ENCODE results near the gene TBC1D22A. TPM values are rescaled to one million over a fixed set of nuclear protein-coding genes. Genes with fewer than 3 reads are reported as not detected.

The TBC1D22A gene
- total and polyA plus RNA-seq, 2 experiments from 2014 or later, result 9.6 to 13.3 TPM

DNA sequence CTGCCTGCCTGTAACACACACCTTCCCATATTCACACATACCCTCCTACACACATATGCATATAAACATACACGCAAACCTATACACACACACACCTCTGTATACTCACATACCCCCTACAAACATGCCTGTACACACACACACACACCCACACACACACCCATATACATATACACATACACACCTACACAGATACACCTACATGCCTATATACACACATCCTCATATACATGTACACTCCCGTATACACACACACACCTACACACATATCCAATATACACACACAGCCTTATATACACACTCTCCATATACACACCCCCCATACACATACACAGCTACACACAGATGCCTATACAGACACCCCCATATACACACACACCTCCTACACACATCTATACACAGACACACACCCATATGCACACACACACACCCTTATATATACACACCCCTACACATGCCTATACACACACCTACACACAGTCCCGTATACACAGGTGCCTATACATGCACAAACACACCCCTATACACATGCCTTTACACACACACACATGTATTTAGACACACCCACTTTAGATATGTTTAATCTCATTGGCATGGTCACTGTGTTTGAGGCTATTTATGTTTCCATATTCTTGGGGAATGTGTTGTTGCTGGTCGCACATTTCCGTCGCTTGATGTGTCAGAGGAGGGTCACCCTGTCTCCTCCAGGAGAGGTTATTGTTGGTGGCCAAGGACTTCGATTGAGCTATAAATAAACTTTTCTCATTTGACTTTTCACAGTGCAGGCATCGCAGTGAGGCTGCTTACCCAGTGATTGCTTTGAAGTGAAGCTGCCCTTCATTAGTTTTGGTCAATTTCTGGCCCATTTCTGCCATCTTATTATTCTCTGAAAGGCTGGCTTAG is 243.3 kb downstream of the TBC1D22A start:
- Histone ChIP-seq H3K79me2 (replicated peaks; ENCODE audit: insufficient read depth) (no peaks in the 10 kb centered on the region), H3K9me2 (ENCODE audit: insufficient read depth) (0 out of 2 replicates have a peak, but pooled peaks cover 3% of the 10 kb centered on the region), H3K4me3 (no peak overlapping the region), H3K27ac (ENCODE audit: low read depth) (no peak overlapping the region), H3F3A (replicated peaks; ENCODE audit: low read depth) (no peaks in the 10 kb centered on the region), H3K4me1 (ENCODE audit: insufficient read depth) (no peaks in the 10 kb centered on the region), H2AFZ (no peak overlapping the region), H3K36me3 (ENCODE audit: insufficient read depth) (no peaks in the 10 kb centered on the region), H4K20me1 (replicated peaks; ENCODE audit: insufficient read depth) (no peaks in the 10 kb centered on the region), H3K4me2 (no peak overlapping the region), H3K27me3 (ENCODE audit: insufficient read depth) (no peaks in the 10 kb centered on the region)
- Mint-ChIP-seq H3K4me3 (no peak overlapping the region), H3K27me3 (ENCODE audit: insufficient read depth, low read depth, poor library complexity) (no peaks in the 10 kb centered on the region), H3K4me1 (no peaks in the 10 kb centered on the region; the same call in 2 of the 3 replicates), H3K36me3 (ENCODE audit: low read depth) (no peaks in the 10 kb centered on the region), H3K27ac (no peak overlapping the region), H3K9me3 (no peaks in the 10 kb centered on the region)
- no peak for DNase-seq (ENCODE audit: low spot score)
- no peak for ATAC-seq
- TF ChIP-seq, protein P1, sequence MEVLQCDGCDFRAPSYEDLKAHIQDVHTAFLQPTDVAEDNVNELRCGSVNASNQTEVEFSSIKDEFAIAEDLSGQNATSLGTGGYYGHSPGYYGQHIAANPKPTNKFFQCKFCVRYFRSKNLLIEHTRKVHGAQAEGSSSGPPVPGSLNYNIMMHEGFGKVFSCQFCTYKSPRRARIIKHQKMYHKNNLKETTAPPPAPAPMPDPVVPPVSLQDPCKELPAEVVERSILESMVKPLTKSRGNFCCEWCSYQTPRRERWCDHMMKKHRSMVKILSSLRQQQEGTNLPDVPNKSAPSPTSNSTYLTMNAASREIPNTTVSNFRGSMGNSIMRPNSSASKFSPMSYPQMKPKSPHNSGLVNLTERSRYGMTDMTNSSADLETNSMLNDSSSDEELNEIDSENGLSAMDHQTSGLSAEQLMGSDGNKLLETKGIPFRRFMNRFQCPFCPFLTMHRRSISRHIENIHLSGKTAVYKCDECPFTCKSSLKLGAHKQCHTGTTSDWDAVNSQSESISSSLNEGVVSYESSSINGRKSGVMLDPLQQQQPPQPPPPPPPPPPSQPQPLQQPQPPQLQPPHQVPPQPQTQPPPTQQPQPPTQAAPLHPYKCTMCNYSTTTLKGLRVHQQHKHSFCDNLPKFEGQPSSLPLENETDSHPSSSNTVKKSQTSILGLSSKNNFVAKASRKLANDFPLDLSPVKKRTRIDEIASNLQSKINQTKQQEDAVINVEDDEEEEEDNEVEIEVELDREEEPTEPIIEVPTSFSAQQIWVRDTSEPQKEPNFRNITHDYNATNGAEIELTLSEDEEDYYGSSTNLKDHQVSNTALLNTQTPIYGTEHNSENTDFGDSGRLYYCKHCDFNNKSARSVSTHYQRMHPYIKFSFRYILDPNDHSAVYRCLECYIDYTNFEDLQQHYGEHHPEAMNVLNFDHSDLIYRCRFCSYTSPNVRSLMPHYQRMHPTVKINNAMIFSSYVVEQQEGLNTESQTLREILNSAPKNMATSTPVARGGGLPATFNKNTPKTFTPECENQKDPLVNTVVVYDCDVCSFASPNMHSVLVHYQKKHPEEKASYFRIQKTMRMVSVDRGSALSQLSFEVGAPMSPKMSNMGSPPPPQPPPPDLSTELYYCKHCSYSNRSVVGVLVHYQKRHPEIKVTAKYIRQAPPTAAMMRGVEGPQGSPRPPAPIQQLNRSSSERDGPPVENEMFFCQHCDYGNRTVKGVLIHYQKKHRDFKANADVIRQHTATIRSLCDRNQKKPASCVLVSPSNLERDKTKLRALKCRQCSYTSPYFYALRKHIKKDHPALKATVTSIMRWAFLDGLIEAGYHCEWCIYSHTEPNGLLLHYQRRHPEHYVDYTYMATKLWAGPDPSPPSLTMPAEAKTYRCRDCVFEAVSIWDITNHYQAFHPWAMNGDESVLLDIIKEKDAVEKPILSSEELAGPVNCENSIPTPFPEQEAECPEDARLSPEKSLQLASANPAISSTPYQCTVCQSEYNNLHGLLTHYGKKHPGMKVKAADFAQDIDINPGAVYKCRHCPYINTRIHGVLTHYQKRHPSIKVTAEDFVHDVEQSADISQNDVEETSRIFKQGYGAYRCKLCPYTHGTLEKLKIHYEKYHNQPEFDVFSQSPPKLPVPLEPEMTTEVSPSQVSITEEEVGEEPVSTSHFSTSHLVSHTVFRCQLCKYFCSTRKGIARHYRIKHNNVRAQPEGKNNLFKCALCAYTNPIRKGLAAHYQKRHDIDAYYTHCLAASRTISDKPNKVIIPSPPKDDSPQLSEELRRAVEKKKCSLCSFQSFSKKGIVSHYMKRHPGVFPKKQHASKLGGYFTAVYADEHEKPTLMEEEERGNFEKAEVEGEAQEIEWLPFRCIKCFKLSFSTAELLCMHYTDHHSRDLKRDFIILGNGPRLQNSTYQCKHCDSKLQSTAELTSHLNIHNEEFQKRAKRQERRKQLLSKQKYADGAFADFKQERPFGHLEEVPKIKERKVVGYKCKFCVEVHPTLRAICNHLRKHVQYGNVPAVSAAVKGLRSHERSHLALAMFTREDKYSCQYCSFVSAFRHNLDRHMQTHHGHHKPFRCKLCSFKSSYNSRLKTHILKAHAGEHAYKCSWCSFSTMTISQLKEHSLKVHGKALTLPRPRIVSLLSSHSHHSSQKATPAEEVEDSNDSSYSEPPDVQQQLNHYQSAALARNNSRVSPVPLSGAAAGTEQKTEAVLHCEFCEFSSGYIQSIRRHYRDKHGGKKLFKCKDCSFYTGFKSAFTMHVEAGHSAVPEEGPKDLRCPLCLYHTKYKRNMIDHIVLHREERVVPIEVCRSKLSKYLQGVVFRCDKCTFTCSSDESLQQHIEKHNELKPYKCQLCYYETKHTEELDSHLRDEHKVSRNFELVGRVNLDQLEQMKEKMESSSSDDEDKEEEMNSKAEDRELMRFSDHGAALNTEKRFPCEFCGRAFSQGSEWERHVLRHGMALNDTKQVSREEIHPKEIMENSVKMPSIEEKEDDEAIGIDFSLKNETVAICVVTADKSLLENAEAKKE (CRISPR knock-in tag; IDR thresholded peaks at IDR 0.05), result no peak
- TF ChIP-seq EZH2phosphoT487 (IDR thresholded peaks at IDR 0.05; ENCODE audit: unreplicated experiment) (no peak), ZNF114 (CRISPR knock-in tag; IDR thresholded peaks at IDR 0.05) (no peak), JUNB (IDR thresholded peaks at IDR 0.05; ENCODE audit: unreplicated experiment) (no peak), CREB1 (CRISPR knock-in tag; IDR thresholded peaks at IDR 0.05; ENCODE audit: low read depth) (no peak), NANOG (IDR thresholded peaks at IDR 0.05; ENCODE audit: borderline replicate concordance) (no peak), ZNF331 (CRISPR knock-in tag; IDR thresholded peaks at IDR 0.05; ENCODE audit: low read depth) (no peak), EZH2 (IDR thresholded peaks at IDR 0.05; ENCODE audit: low read depth, unreplicated experiment) (no peak), POLR2AphosphoS5 (IDR thresholded peaks at IDR 0.05; ENCODE audit: low read depth) (no peak), STAT1 (IDR thresholded peaks at IDR 0.05; ENCODE audit: unreplicated experiment) (no peak)
- TF ChIP-seq, protein P2, sequence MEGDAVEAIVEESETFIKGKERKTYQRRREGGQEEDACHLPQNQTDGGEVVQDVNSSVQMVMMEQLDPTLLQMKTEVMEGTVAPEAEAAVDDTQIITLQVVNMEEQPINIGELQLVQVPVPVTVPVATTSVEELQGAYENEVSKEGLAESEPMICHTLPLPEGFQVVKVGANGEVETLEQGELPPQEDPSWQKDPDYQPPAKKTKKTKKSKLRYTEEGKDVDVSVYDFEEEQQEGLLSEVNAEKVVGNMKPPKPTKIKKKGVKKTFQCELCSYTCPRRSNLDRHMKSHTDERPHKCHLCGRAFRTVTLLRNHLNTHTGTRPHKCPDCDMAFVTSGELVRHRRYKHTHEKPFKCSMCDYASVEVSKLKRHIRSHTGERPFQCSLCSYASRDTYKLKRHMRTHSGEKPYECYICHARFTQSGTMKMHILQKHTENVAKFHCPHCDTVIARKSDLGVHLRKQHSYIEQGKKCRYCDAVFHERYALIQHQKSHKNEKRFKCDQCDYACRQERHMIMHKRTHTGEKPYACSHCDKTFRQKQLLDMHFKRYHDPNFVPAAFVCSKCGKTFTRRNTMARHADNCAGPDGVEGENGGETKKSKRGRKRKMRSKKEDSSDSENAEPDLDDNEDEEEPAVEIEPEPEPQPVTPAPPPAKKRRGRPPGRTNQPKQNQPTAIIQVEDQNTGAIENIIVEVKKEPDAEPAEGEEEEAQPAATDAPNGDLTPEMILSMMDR (conservative IDR thresholded peaks at IDR 0.05; ENCODE audit: low read depth in 2 of 2), result no peak
- TF ChIP-seq, protein P3, sequence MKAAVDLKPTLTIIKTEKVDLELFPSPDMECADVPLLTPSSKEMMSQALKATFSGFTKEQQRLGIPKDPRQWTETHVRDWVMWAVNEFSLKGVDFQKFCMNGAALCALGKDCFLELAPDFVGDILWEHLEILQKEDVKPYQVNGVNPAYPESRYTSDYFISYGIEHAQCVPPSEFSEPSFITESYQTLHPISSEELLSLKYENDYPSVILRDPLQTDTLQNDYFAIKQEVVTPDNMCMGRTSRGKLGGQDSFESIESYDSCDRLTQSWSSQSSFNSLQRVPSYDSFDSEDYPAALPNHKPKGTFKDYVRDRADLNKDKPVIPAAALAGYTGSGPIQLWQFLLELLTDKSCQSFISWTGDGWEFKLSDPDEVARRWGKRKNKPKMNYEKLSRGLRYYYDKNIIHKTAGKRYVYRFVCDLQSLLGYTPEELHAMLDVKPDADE (IDR thresholded peaks at IDR 0.05), result no peak
- TF ChIP-seq, protein P4, sequence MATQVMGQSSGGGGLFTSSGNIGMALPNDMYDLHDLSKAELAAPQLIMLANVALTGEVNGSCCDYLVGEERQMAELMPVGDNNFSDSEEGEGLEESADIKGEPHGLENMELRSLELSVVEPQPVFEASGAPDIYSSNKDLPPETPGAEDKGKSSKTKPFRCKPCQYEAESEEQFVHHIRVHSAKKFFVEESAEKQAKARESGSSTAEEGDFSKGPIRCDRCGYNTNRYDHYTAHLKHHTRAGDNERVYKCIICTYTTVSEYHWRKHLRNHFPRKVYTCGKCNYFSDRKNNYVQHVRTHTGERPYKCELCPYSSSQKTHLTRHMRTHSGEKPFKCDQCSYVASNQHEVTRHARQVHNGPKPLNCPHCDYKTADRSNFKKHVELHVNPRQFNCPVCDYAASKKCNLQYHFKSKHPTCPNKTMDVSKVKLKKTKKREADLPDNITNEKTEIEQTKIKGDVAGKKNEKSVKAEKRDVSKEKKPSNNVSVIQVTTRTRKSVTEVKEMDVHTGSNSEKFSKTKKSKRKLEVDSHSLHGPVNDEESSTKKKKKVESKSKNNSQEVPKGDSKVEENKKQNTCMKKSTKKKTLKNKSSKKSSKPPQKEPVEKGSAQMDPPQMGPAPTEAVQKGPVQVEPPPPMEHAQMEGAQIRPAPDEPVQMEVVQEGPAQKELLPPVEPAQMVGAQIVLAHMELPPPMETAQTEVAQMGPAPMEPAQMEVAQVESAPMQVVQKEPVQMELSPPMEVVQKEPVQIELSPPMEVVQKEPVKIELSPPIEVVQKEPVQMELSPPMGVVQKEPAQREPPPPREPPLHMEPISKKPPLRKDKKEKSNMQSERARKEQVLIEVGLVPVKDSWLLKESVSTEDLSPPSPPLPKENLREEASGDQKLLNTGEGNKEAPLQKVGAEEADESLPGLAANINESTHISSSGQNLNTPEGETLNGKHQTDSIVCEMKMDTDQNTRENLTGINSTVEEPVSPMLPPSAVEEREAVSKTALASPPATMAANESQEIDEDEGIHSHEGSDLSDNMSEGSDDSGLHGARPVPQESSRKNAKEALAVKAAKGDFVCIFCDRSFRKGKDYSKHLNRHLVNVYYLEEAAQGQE (IDR thresholded peaks at IDR 0.05; ENCODE audit: unreplicated experiment), result no peak
